Middle frontal gyrus (tissue), 1 donor: ENCODE results near the gene PBX1.

Experiments used
- DNase-seq: peaks from one replicate; pipeline ENCODE4 v3.0.0-alpha.2; 2015; ENCODE audit warnings: low spot score; ENCODE audit errors: extremely low spot score

The PBX1 gene

GRCh38 chr1:164861632-164862031, 302.6 kb downstream of the PBX1 start:
- no peak for DNase-seq

- no peak for DNase-seq
Measured at GRCh38 chr1:164863056-164863455, 304.1 kb downstream of the PBX1 start.

GRCh38 chr1:164864161-164864560, 305.2 kb downstream of the PBX1 start:
- DNase-seq, result no peak

- no peak for DNase-seq
Measured at GRCh38 chr1:164865385-164865784, 306.4 kb downstream of the PBX1 start.

GRCh38 chr1:164867590-164867989, 308.6 kb downstream of the PBX1 start:
- no peak for DNase-seq

- DNase-seq, result no peak
Measured at GRCh38 chr1:164868990-164869389, 310.0 kb downstream of the PBX1 start.

GRCh38 chr1:164875518-164875917, 316.5 kb downstream of the PBX1 start:
- no peak for DNase-seq

GRCh38 chr1:164876398-164877116, 317.6 kb downstream of the PBX1 start:
- no peak for DNase-seq

GRCh38 chr1:164880199-164880598, 321.2 kb downstream of the PBX1 start:
- DNase-seq, result no peak

GRCh38 chr1:164880644-164881043, 321.7 kb downstream of the PBX1 start:
- no peak for DNase-seq

- no peak for DNase-seq
Measured at GRCh38 chr1:164885311-164885710, 326.3 kb downstream of the PBX1 start.

GRCh38 chr1:164886101-164886500, 327.1 kb downstream of the PBX1 start:
- DNase-seq, result no peak

GRCh38 chr1:164891615-164892014, 332.6 kb downstream of the PBX1 start:
- no peak for DNase-seq

GRCh38 chr1:164895026-164895912, 336.3 kb downstream of the PBX1 start:
- no peak for DNase-seq

GRCh38 chr1:164901031-164901430, 342.0 kb downstream of the PBX1 start:
- no peak for DNase-seq
